Measurements from ENCODE around the gene RTF1. TPM values are rescaled to one million over a fixed set of nuclear protein-coding genes. Genes with fewer than 3 reads are reported as not detected.

Gene RTF1
- total and polyA plus RNA-seq, 8 donors: 7.9 to 17.3 (median 10.3) TPM

- H3K4me1 ChIP-seq: peaks cover 0 to 6% (median 0%) of the 10 kb centered on the region in 3 donors
- no peak overlapping the region for H3K4me3 ChIP-seq
- no peaks in the 10 kb centered on the region for H3K9me3 ChIP-seq
- DNase-seq (no peak), ATAC-seq (no peak), FAIRE-seq (no peak)
- peaks cover 0 to under 1% (median 0%) of the 10 kb centered on the region in 4 donors for H3K27me3 ChIP-seq
- no peak overlapping the region for H3K27ac ChIP-seq
- TF ChIP-seq CTCF (IDR thresholded peaks at IDR 0.05): no peak
- WGBS, 2 donors: 89 to 96% methylated on average over 8 of the region's 8 CpGs
- no peaks in the 10 kb centered on the region for H3K36me3 ChIP-seq
- intact Hi-C loops (cut with DNase I): no loop called here
Observed at GRCh38 chr15:41517895-41518449, 101.1 kb downstream of the RTF1 start.

GRCh38 chr15:41520636-41521035 is 103.7 kb downstream of the RTF1 start:
- no peak for ATAC-seq

GRCh38 chr15:41521614-41522013 is 104.7 kb downstream of the RTF1 start:
- Histone ChIP-seq H3K36me3 (peaks cover 0 to 6% (median 0%) of the 10 kb centered on the region in 3 donors), H3K4me1 (no peaks in the 10 kb centered on the region), H3K4me3 (no peak overlapping the region), H3K27ac (no peak overlapping the region), H3K27me3 (no peaks in the 10 kb centered on the region), H3K9me3 (no peaks in the 10 kb centered on the region)
- 82 to 86% methylated on average over 9 of the region's 9 CpGs for WGBS, 2 donors
- TF ChIP-seq CTCF (IDR thresholded peaks at IDR 0.05): no peak
- intact Hi-C loops (cut with DNase I): no loop called here
- FAIRE-seq (no peak), ATAC-seq (peak in 1 of 4 donors; percentile 6), DNase-seq (no peak)

More at GRCh38 chr15:41520636-41521035, 103.7 kb downstream of the RTF1 start:
- 97% methylated on average over 17 of the region's 17 CpGs for WGBS, 2 donors
- no peak overlapping the region for H3K4me3 ChIP-seq
- no peak for DNase-seq
- no peaks in the 10 kb centered on the region for H3K4me1 ChIP-seq
- no peaks in the 10 kb centered on the region for H3K9me3 ChIP-seq
- no peaks in the 10 kb centered on the region for H3K36me3 ChIP-seq
- TF ChIP-seq CTCF (IDR thresholded peaks at IDR 0.05): no peak
- no peak overlapping the region for H3K27ac ChIP-seq
- intact Hi-C loops (cut with DNase I): no loop called here
- no peaks in the 10 kb centered on the region for H3K27me3 ChIP-seq
- no peak for FAIRE-seq

- DNase-seq (no peak), ATAC-seq (no peak), FAIRE-seq (no peak)
- H3K4me1 ChIP-seq: no peaks in the 10 kb centered on the region
- H3K9me3 ChIP-seq: no peaks in the 10 kb centered on the region
- H3K27ac ChIP-seq: no peak overlapping the region
- intact Hi-C loops (cut with DNase I): no loop called here
- H3K4me3 ChIP-seq: no peak overlapping the region
- peaks cover 0 to 21% (median 5%) of the 10 kb centered on the region in 3 donors for H3K36me3 ChIP-seq
- WGBS, 2 donors: 90% methylated on average over 5 of the region's 5 CpGs
- H3K27me3 ChIP-seq: no peaks in the 10 kb centered on the region
- TF ChIP-seq CTCF (IDR thresholded peaks at IDR 0.05): no peak
Observed at GRCh38 chr15:41523097-41523496, 106.2 kb downstream of the RTF1 start.

GRCh38 chr15:41530363-41530956 is 113.6 kb downstream of the RTF1 start:
- no peak for TF ChIP-seq CTCF (IDR thresholded peaks at IDR 0.05)

More at GRCh38 chr15:41530363-41530956, 113.6 kb downstream of the RTF1 start:
- Histone ChIP-seq H3K36me3 (peaks cover 3 to 55% (median 16%) of the 10 kb centered on the region in 3 donors), H3K27ac (no peak overlapping the region), H3K27me3 (no peaks in the 10 kb centered on the region), H3K4me3 (no peak overlapping the region), H3K9me3 (no peaks in the 10 kb centered on the region), H3K4me1 (no peaks in the 10 kb centered on the region)
- ATAC-seq: no peak
- FAIRE-seq: no peak
- DNase-seq: no peak
- intact Hi-C loops (cut with DNase I): no loop called here
- 94 to 95% methylated on average over 6 of the region's 6 CpGs for WGBS, 2 donors
